Hematopoietic multipotent progenitor cell treated with erythropoietin and hydrocortisone succinate and interleukin-3 and kit ligand, for 15 days (in vitro differentiated cells): ENCODE results near the gene ZNF48.

Experiments
- DNase-seq: peaks from one replicate; pipeline ENCODE4 v3.0.0-alpha.2; 2015; ENCODE audit warnings: low spot score

ZNF48 gene

DNA sequence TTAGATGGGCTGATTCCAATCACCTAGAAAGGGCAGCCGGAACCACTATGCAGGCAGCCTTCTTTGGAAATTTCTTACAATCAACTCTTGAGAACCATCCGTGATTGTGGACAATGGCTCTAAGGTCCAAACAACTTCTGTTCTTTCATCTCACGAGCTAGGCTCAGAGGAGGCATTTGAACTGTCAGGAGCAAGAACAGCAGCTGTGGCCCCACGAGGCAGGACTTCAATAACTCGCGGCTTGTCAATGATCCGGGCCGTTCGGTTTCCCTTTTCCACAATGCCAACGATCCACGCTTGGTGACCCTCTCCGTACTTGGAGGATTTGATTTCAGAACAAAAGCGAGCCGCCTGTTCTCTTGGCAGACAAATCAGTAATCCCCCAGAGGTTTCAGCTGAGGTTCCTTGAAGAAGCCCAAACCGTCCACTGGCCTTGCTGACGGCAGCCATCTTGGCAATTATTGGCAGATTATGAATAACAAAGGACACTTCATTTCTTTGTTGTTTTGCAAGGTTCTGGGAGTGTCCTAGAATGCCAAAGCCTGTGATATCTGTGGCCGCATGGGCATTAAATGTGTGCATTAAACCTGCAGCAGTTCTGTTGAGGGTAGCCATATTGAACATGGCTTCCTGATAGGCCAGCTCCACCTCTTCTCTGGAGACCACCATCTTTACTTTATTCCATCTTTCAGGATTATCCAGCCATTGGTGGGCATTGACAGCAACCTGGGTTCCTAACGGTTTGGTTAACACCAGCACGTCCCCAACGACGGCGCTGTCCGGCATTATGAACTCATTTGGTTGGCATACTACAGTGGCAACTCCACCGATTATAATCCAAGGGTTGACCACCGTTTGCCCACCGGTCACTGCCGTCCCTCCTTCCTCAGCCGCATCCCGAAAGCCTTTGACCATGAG lies 49.3 kb downstream of the ZNF48 start:
- DNase-seq, result no peak

GRCh38 chr16:30445149-30445407 lies 49.9 kb downstream of the ZNF48 start:
- DNase-seq, result no peak

- DNase-seq, result peak; percentile 96
Observed at GRCh38 chr16:30445408-30446202, 50.4 kb downstream of the ZNF48 start, which contains the start of gene SEPHS2. SEPHS2 (minus strand) TSS chr16:30445874; CDS start chr16:30445727, 147 bp downstream.

GRCh38 chr16:30446203-30446595 lies 51.0 kb downstream of the ZNF48 start:
- no peak for DNase-seq

DNA sequence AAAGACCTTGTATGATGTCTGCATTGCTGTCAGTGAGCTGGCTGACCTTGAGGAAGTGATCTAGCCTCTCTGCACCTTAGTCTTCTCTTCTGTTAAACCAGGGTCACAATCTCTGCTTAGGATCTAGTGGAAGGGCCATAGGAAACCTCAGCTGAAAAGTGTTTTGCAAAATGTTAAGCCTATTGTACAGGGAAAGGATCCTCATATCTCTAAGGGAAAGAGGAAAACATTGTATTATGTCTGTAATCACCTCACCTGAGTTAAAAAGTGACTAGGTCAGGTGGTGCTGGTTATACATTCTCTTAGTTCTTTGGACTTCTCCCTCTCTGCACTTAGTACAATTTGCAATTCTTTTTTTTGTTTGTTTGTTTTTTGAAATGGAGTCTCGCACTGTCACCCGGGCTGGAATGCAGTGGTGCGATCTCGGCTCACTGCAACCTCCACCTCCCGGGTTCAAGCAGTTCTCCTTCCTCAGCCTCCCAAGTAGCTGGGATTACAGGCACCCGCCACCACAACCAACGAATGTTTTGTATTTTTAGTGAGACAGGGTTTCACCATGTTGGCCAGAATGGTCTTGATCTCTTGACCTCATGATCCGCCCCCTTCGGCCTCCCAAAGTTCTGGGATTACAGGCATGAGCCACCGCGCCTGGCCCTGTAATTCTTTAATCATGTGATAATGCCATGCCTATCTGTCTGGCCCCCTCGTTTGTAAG lies 52.4 kb downstream of the ZNF48 start:
- DNase-seq, result no peak

- no peak for DNase-seq
Observed at GRCh38 chr16:30449116-30449435, 53.9 kb downstream of the ZNF48 start.
